Sigmoid colon (tissue), 4 donors: Measurements from ENCODE around the gene IP6K3.

Source experiments
- CTCF ChIP-seq, 4 experiments: fragments of 450-650 bp in 3 of 4; fragments of 200-600 bp in 1 of 4; IDR thresholded peaks; one replicate each; pipeline ENCODE4 v1.5.1; 2016 to 2019; ENCODE audit warnings: antibody characterized with exemption in 4 of 4, mild to moderate bottlenecking in 3 of 4, moderate library complexity in 2 of 4
- EP300 ChIP-seq, 4 donors: sonication (generic); formaldehyde crosslinking; IDR thresholded peaks; one replicate each; pipeline ENCODE4 v1.6.1; 2017; ENCODE audit warnings: antibody characterized with exemption in 4 of 4
- POLR2A ChIP-seq, 2 donors: fragments of 450-650 bp; IDR thresholded peaks; one replicate each; pipeline ENCODE4 v1.6.1; 2016; ENCODE audit warnings: antibody characterized with exemption in 2 of 2, mild to moderate bottlenecking in 2 of 2, moderate library complexity in 2 of 2
- POLR2AphosphoS5 ChIP-seq, 4 donors: sonication (generic); formaldehyde crosslinking; IDR thresholded peaks; one replicate each; pipeline ENCODE4 v1.6.1; 2017; ENCODE audit warnings: antibody characterized with exemption in 4 of 4

DNA sequence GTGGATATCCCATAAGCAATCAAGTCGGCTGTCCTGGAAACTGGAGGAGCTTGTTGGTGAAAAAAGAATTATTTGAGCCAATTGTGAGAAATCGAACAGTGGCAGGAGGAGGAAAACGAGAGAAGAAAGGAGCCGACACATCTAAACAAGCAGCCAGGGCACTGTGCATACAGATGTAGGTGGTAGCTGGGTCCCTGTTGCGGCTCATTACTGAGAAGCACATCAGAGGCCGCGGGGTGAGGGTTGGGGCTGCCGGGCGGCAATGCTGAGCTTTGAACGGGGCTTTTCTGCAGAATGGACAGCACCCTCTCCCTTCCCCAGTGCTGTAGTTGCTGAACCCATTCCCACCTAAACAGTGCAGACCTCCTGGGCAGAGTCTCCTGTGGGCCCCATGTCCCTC, 46.3 kb upstream of the IP6K3 start:
- TF ChIP-seq CTCF (IDR thresholded peaks at IDR 0.05): no peak
- no peak for TF ChIP-seq POLR2A (IDR thresholded peaks at IDR 0.05)
- TF ChIP-seq POLR2AphosphoS5 (IDR thresholded peaks at IDR 0.05): no peak
- TF ChIP-seq EP300 (IDR thresholded peaks at IDR 0.05): no peak
